ENCODE measurements around the gene SLC16A9.

GRCh38 chr10:59623133-59624121, 86.2 kb downstream of the SLC16A9 start:
- TF ChIP-seq EP300 (IDR thresholded peaks at IDR 0.05): no peak
- TF ChIP-seq, protein P1, sequence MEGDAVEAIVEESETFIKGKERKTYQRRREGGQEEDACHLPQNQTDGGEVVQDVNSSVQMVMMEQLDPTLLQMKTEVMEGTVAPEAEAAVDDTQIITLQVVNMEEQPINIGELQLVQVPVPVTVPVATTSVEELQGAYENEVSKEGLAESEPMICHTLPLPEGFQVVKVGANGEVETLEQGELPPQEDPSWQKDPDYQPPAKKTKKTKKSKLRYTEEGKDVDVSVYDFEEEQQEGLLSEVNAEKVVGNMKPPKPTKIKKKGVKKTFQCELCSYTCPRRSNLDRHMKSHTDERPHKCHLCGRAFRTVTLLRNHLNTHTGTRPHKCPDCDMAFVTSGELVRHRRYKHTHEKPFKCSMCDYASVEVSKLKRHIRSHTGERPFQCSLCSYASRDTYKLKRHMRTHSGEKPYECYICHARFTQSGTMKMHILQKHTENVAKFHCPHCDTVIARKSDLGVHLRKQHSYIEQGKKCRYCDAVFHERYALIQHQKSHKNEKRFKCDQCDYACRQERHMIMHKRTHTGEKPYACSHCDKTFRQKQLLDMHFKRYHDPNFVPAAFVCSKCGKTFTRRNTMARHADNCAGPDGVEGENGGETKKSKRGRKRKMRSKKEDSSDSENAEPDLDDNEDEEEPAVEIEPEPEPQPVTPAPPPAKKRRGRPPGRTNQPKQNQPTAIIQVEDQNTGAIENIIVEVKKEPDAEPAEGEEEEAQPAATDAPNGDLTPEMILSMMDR (IDR thresholded peaks at IDR 0.05): no peak
- no peak for TF ChIP-seq POLR2AphosphoS5 (IDR thresholded peaks at IDR 0.05)
- no peak for TF ChIP-seq POLR2A (IDR thresholded peaks at IDR 0.05)
